Activated naive CD4-positive, alpha-beta T cell treated with anti-CD3 and anti-CD28 coated beads for 36 hours (primary cell): ENCODE measurements around the gene CMIP. TPM values are rescaled to one million over a fixed set of nuclear protein-coding genes. Genes with fewer than 3 reads are reported as not detected.
"Not testable (repeated sequence)": the region's sequence is repeated elsewhere in the genome, so short reads cannot be mapped to it uniquely, and the experiment has no call there.

ENCODE experiments used
- CTCF ChIA-PET: fragments of 350-600 bp; sonication (Branson Sonifier 250); formaldehyde crosslinking; loops from one replicate; lab custom pipeline; 2021; ENCODE audit warnings: antibody characterized with exemption; lab: Charles Lee
- DNase-seq: peaks from one replicate; pipeline ENCODE4 v3.0.0-alpha.2; 2020
- H3K27ac Mint-ChIP-seq: one replicate; pipeline ENCODE4 v1.8.0; 2021; ENCODE audit warnings: mild to moderate bottlenecking, mixed read lengths
- H3K27me3 Mint-ChIP-seq: one replicate; pipeline ENCODE4 v1.8.0; 2021; ENCODE audit warnings: low read depth, mixed read lengths
- H3K36me3 Mint-ChIP-seq: one replicate; pipeline ENCODE4 v1.8.0; 2021; ENCODE audit warnings: low read depth, mixed read lengths
- H3K4me1 Mint-ChIP-seq: one replicate; pipeline ENCODE4 v1.8.0; 2021; ENCODE audit warnings: low read depth, mixed read lengths
- H3K4me3 Mint-ChIP-seq: one replicate; pipeline ENCODE4 v1.8.0; 2021; ENCODE audit warnings: mild to moderate bottlenecking, moderate library complexity, mixed read lengths
- H3K9me3 Mint-ChIP-seq: one replicate; pipeline ENCODE4 v1.8.0; 2021; ENCODE audit warnings: mixed read lengths
- intact Hi-C: fragments of 100-400 bp; cut with micrococcal nuclease; formaldehyde crosslinking; loops from one replicate; pipeline ENCODE4 v1.15.1; 2023
- total RNA-seq, 2 experiments: library from RNA; stranded (reverse); gene quantifications; one replicate each; pipeline ENCODE4 v1.2.3, GENCODE V29; 2021

CMIP gene
- total RNA-seq, 2 experiments from 2014 or later = 28.6 to 28.8 TPM

DNA sequence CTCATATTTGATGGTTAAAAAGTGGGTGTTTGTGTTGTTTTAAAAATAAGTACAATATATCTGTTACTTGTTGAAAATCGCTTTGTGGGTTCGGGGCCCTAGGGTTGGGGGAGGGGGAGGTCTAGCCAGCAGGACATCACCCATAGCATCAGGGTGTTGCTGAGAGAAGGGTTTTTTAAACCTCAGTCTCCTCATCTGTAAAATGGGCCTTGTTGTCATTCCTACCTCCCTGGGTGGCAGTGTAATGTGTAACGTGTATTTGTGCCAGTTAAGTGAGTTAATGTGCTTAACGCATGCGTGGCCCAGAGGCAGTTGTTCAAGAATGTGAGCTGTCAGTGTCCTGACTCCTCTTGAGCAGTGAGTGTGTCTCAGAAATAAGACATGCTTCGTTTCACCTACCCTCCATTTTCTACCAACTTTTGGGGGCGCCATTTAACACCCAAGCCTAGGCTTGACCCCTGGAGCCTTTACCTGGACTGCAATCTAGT, 129.0 kb downstream of the CMIP start:
- no peak for DNase-seq
- Mint-ChIP-seq H3K4me3 (no peak overlapping the region), H3K9me3 (no peaks in the 10 kb centered on the region), H3K4me1 (peaks cover 9% of the 10 kb centered on the region), H3K36me3 (no peaks in the 10 kb centered on the region), H3K27me3 (no peaks in the 10 kb centered on the region), H3K27ac (no peak overlapping the region)
- CTCF ChIA-PET = interaction anchor here (0.6 kb wide), 1 partner anchor 206 kb away, joined by 4 read pairs; no protein-coding TSS in a partner anchor
- intact Hi-C loops = no loop called here

DNA sequence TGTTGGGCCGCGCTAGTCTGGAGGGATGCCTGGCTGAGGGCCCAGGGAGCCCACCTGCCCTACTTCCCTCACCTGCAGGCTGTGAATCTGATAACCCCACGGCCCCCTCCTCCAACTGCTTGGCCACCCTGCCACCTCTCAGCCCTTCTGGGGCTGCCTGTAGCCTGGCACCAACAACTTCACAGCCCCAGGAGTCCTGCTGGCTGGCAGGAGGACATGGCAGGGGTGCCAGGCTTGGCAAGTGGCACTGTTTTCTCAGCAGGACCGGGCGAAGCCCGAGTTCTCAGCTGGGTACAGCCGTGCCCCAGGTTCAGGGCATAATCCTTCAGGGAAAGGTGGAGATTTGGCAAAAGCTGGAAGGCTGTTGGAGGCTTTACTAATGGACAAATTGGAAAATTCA, 129.6 kb downstream of the CMIP start:
- no peak for DNase-seq
- no peak overlapping the region for H3K27ac Mint-ChIP-seq
- CTCF ChIA-PET = interaction anchor here (0.5 kb wide), 1 partner anchor 145 kb away, joined by 3 read pairs; no protein-coding TSS in a partner anchor
- no peaks in the 10 kb centered on the region for H3K9me3 Mint-ChIP-seq
- H3K27me3 Mint-ChIP-seq = no peaks in the 10 kb centered on the region
- no peak overlapping the region for H3K4me3 Mint-ChIP-seq
- no peaks in the 10 kb centered on the region for H3K36me3 Mint-ChIP-seq
- H3K4me1 Mint-ChIP-seq = peaks cover 3% of the 10 kb centered on the region
- intact Hi-C loops = no loop called here

DNA sequence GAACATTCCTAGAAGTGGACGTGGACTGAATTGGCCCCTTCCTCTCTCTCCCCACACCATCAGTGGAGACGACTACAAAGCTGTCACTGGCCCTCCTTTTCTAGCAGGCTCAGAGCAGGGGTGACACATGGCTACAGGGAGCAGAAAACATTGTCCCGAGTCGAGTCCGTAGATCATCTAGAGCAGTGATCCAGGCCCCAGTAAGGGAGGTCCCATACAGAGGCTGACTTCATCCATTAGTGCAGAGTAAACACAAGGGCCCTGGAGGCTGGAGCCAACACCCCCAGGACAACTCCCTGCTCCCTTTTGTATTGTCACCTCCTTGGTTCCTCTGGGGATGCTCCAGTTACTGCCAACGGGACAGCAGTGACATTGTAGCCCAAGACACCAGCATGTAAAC, 130.7 kb downstream of the CMIP start:
- Mint-ChIP-seq H3K4me1 (no peaks in the 10 kb centered on the region), H3K27ac (no peak overlapping the region), H3K27me3 (no peaks in the 10 kb centered on the region), H3K9me3 (no peaks in the 10 kb centered on the region), H3K4me3 (no peak overlapping the region), H3K36me3 (no peaks in the 10 kb centered on the region)
- intact Hi-C loops = no loop called here
- CTCF ChIA-PET = no interaction called here
- DNase-seq = no peak

DNA sequence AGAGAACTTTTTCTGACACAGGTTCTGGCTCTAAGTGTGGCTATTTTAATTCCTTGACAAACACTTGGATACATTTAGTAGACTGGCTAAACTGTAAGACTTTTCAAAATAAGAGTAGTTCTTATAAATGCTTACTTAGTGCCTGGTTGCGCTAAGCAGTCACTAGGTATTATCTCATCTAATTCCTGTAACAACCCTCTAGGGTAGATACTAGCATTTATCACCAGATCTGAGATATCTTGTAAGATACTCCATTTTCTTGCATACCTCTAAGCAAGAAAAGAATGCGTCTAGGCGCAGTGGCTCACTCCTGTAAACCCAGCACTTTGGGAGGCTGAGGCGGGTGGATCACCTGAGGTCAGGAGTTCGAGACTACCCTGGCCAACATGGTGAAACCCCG, 131.2 kb downstream of the CMIP start:
- Mint-ChIP-seq H3K27me3 (no peaks in the 10 kb centered on the region), H3K27ac (no peak overlapping the region), H3K4me1 (no peaks in the 10 kb centered on the region), H3K9me3 (no peaks in the 10 kb centered on the region), H3K4me3 (no peak overlapping the region), H3K36me3 (no peaks in the 10 kb centered on the region)
- DNase-seq = no peak
- intact Hi-C loops = no loop called here
- CTCF ChIA-PET = no interaction called here

DNA sequence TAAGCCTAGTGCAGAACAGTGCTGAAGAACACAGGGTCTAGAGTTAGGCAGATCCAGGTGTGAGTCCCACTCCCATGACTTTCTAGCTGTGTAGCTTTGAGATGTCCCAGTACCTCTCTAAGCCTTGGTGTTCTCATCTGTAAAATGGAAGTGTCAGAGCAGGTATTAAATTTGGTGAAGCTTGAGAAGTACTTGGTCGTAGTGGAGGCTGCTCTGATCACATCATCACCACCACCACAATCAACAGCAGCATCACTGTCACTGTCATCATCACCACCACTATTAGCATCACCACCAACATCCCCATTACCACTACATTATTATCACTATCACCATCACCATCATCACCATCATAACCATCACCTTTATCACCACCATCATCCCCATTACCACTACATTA, 132.1 kb downstream of the CMIP start:
- H3K27me3 Mint-ChIP-seq = no peaks in the 10 kb centered on the region

DNA sequence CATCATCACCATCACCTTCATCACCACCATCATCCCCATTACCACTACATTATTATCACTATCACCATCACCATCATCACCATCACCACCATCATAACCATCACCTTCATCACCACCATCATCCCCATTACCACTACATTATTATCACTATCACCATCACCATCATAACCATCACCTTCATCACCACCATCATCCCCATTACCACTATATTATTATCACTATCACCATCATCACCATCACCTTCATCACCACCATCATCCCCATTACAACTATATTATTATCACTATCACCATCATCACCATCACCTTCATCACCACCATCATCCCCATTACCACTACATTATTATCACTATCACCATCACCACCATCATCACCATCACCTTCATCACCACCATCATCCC, 132.7 kb downstream of the CMIP start:
- CTCF ChIA-PET, H3K4me3 Mint-ChIP-seq, H3K4me1 Mint-ChIP-seq, H3K27me3 Mint-ChIP-seq, DNase-seq, H3K27ac Mint-ChIP-seq, H3K9me3 Mint-ChIP-seq, H3K36me3 Mint-ChIP-seq, intact Hi-C loops: not testable (repeated sequence)

More for the DNA sequence above, 132.1 kb downstream of the CMIP start:
- Mint-ChIP-seq H3K4me1 (no peaks in the 10 kb centered on the region), H3K4me3 (no peak overlapping the region), H3K9me3 (no peaks in the 10 kb centered on the region), H3K27ac (no peak overlapping the region), H3K36me3 (no peaks in the 10 kb centered on the region)
- DNase-seq = no peak
- intact Hi-C loops = no loop called here
- CTCF ChIA-PET = no interaction called here

DNA sequence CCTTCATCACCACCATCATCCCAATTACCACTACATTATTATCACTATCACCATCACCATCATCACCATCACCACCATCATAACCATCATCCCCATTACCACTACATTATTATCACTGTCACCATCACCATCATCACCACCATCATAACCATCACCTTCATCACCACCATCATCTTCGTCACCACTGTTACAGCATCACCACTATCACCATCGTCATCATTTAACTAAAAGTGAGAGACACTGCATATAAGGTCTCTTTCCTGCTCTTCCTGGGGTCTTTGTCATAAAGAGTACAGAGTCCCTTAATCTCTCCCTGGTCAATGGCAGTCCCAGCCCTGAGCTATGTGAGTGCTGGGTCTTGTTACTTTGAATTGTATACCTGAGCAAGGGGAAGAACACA, 133.5 kb downstream of the CMIP start:
- no peak for DNase-seq
- Mint-ChIP-seq H3K27me3 (no peaks in the 10 kb centered on the region), H3K4me1 (no peaks in the 10 kb centered on the region), H3K27ac (no peak overlapping the region), H3K4me3 (no peak overlapping the region), H3K36me3 (no peaks in the 10 kb centered on the region), H3K9me3 (no peaks in the 10 kb centered on the region)
- CTCF ChIA-PET = no interaction called here
- intact Hi-C loops = no loop called here

DNA sequence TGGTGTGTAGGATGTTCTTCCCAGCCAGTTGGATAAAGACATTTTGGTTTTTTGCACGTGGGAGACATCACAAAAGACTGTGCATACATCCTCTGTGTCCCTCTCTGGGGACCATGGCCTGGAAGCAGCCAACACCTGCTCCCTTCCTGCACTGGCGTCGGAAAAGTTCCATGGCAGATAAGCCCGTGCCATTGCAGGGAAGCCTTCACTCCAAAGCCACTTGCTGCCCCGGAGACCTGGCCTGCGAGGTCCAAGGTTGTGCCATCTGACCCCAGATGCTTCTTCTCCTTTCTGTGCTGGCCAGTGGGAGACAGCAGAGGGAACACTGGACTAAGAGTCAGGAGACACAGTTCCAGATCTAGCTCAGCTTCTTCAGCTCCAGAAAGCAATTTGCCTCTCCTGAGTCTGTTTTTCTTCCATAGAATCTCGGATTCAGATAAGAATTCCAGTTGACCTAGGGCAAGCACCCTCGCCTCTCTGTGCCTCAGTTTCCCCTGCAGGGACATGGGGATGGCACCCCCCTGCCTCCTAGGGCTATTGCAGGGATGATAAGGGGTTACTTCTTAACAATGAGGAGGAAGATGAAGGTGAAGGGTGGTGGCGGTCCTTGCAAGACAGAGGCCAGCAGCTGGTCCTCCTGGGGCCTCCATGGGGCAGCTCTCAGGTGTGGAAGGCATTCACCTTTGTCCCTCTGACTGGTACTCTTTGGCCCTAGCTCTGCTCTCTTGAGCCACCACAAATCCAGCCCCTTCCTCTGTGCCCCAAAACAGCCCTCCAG, 134.2 kb downstream of the CMIP start:
- DNase-seq = no peak
- H3K4me3 Mint-ChIP-seq = no peak overlapping the region
- H3K36me3 Mint-ChIP-seq = no peaks in the 10 kb centered on the region
- H3K27me3 Mint-ChIP-seq = no peaks in the 10 kb centered on the region
- H3K27ac Mint-ChIP-seq = no peak overlapping the region
- intact Hi-C loops = no loop called here
- no peaks in the 10 kb centered on the region for H3K4me1 Mint-ChIP-seq
- H3K9me3 Mint-ChIP-seq = no peaks in the 10 kb centered on the region
- CTCF ChIA-PET = no interaction called here

DNA sequence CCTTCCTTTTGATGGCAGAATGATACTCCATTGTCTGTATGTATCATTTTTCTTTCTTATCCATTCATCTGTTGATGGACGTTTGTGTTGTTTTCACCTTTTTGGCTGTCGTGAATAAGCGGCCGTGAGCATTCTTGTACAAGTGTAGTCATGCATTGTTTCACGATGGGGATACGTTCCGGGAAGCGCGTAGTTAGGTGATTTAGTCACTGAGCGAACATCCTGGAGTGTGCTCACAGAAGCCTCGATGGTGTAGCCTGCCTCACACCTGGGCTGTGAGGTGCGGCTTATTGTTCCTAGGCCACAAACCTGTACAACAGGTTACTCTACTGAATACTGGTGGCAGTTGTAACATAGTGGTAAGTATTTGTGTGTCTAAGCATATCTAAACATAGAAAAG, 136.5 kb downstream of the CMIP start:
- peaks cover 2% of the 10 kb centered on the region for H3K36me3 Mint-ChIP-seq
- no peak overlapping the region for H3K27ac Mint-ChIP-seq
- no peak overlapping the region for H3K4me3 Mint-ChIP-seq
- no peak for DNase-seq
- intact Hi-C loops = no loop called here
- H3K9me3 Mint-ChIP-seq = no peaks in the 10 kb centered on the region
- H3K4me1 Mint-ChIP-seq = no peaks in the 10 kb centered on the region
- H3K27me3 Mint-ChIP-seq = no peaks in the 10 kb centered on the region
- CTCF ChIA-PET = interaction anchor here (1.1 kb wide), 1 partner anchor 177 kb away, joined by 3 read pairs; no protein-coding TSS in a partner anchor

DNA sequence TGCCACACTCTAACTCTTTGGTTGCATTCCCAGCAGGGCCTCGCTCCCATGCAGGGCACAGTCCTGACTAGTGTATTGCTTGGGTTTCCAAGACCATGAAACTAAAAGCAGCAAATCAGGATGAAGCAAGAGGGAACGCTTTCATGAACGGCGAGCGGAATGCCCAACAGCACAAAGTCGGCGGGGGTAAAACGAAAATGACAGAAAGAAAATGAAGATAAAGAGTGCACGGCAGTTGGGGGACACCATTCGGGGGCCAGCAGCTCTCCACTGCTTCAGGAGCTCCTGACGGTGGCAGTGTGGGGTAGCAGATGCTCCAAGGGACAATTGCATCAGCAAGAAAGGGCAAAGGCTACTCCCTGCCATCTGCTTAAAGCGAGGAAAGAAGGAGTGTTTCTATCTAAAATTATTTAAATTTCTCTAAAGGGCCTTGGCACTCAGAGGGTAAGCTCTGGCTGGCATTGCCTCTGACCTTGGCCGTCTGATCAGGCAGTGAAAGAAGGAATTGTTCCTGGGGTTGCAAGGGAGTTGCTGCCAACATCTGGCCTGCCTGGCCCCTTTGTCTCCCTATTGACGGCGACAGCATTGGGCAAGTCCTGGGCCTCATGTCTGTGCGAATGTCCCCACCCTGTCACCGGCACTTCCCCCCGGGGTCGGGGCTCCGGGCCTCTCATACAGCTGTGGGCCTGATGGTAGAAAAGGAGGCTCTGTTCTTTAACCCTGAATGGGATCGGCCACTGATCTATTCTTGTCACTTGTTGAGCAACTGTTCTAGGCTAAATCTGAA, 138.2 kb downstream of the CMIP start:
- CTCF ChIA-PET = interaction anchor here (0.8 kb wide), 1 partner anchor 155 kb away, joined by 4 read pairs; no protein-coding TSS in a partner anchor
- Mint-ChIP-seq H3K4me1 (no peaks in the 10 kb centered on the region), H3K27ac (no peak overlapping the region), H3K36me3 (peaks cover 2% of the 10 kb centered on the region), H3K4me3 (no peak overlapping the region), H3K9me3 (no peaks in the 10 kb centered on the region), H3K27me3 (no peaks in the 10 kb centered on the region)
- intact Hi-C loops = no loop called here
- DNase-seq = no peak

DNA sequence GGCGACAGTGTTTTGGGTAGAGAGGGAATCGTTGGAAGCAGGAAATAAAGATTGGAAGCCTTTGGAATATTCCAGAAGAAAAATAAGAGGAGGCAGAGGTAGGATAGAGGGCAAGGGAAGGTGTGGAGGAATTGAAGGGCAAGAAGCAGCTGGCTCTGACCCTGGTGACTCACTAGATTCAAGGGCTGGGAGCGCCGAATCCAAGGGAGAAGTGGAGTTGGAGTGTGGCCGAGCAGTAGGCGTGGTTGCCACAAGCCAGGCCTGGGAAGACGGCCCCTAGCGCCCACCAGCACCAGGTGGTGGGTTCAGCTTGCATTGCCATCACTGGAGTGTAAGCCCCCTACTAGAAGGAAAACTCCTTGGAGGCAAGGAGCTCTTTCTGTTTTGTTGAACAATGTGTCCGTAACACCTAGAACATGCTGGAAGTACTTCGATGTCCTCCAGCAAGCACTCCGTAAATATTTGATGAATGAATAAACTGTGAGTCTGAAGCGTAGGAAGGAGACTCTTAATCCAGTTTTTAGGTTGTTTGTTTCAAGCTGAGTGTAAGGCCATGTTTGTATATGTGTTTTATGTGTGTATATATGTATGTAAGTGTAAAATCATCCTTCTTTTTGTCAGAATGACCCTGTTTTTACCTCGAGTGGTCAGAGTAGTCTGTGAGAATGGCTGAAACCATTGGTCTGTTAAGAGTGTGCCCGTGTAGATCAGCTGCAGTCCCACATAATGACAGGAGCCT, 139.5 kb downstream of the CMIP start:
- no peaks in the 10 kb centered on the region for H3K4me1 Mint-ChIP-seq
- intact Hi-C loops = no loop called here
- CTCF ChIA-PET = interaction anchor here (0.5 to 0.6 kb wide), 2 partner anchors 139 to 154 kb away, joined by 3 to 4 read pairs; no protein-coding TSS in a partner anchor
- no peak overlapping the region for H3K27ac Mint-ChIP-seq
- peaks cover 2% of the 10 kb centered on the region for H3K36me3 Mint-ChIP-seq
- H3K4me3 Mint-ChIP-seq = no peak overlapping the region
- no peaks in the 10 kb centered on the region for H3K27me3 Mint-ChIP-seq
- no peak for DNase-seq
- no peaks in the 10 kb centered on the region for H3K9me3 Mint-ChIP-seq

DNA sequence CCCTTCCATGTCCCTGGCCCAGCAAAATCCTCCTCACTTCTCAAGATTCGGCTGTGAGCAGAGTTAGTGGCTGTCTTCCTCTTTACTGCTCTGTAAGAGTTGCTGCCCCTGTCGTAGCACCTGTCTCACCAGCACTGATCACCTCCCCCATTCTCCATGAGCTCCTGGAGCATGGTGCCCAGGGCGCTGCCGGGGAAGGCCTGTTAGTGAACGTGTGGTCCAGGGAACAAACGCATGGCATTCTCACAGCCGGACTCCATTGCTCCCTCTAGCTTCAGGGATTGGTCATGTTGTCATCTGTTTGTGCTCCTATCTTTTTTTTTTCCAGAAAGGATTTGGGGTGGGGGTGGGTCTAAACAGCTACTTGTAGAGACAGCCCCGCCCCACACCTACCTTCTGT, 141.2 kb downstream of the CMIP start:
- Mint-ChIP-seq H3K27me3 (no peaks in the 10 kb centered on the region), H3K36me3 (peaks cover 2% of the 10 kb centered on the region), H3K27ac (no peak overlapping the region), H3K4me1 (no peaks in the 10 kb centered on the region), H3K4me3 (no peak overlapping the region), H3K9me3 (no peaks in the 10 kb centered on the region)
- intact Hi-C loops = no loop called here
- DNase-seq = no peak
- CTCF ChIA-PET = interaction anchor here (0.6 kb wide), 1 partner anchor 118 kb away, joined by 3 read pairs; no protein-coding TSS in a partner anchor
